ENCODE data around the gene SPOCK1. TPM values are rescaled to one million over a fixed set of nuclear protein-coding genes. Genes with fewer than 3 reads are reported as not detected.

SPOCK1 gene
- total RNA-seq, 2 donors from 2014 or later: not detected

DNA sequence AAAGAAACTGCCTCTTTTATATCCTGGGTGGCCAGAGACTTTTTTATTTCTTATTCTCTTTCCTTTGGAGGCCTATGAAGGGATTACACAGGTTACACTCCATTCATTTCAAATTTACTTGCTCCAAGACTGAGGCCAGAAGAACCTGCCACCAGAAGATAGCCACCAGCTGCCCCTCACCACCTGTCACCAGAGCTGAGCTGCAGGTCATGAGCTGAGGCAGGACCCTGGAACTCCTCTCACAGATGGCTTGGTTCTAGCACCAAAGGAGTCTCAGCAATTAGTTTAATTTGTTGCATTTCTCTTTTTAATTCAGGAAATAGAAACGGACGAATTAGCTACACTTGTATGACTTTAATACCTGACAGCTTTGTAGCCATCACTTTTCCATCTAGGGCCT is 313.9 kb downstream of the SPOCK1 start:
- peaks cover 10% of the 10 kb centered on the region for H3K27me3 Mint-ChIP-seq
- no peaks in the 10 kb centered on the region for H3K4me1 Mint-ChIP-seq
- no peak overlapping the region for H3K27ac Mint-ChIP-seq
- H3K36me3 Mint-ChIP-seq (ENCODE audit: low read depth): no peaks in the 10 kb centered on the region
- H3K4me3 Mint-ChIP-seq: no peak overlapping the region
- H3K9me3 Mint-ChIP-seq: no peaks in the 10 kb centered on the region
- ATAC-seq (replicated peaks): no peak

DNA sequence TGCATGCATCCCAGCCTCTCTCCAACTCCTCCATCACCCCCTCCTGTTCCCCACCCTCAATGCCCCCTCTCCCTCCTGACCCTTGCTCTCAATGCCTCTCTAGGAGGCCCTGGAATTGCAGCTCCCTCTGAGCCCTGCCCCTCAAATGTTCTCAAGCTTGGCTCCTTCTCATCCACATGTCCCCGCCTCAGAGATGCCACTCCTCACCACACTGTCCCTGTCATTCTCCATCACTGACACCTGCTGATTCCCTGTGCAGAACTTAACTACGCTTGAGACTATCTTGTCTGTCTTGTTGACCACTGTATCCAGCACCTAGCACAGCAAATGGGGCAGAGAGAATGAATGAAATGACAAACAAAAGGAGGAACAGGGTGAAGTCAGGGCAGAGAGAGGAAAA is 314.4 kb downstream of the SPOCK1 start:
- ATAC-seq (replicated peaks): no peak
- no peaks in the 10 kb centered on the region for H3K36me3 Mint-ChIP-seq (ENCODE audit: low read depth)
- H3K4me3 Mint-ChIP-seq: no peak overlapping the region
- no peaks in the 10 kb centered on the region for H3K4me1 Mint-ChIP-seq
- no peak overlapping the region for H3K27ac Mint-ChIP-seq
- H3K27me3 Mint-ChIP-seq: peaks cover 10% of the 10 kb centered on the region
- no peaks in the 10 kb centered on the region for H3K9me3 Mint-ChIP-seq

- Mint-ChIP-seq H3K27ac (no peak overlapping the region), H3K36me3 (ENCODE audit: low read depth) (no peaks in the 10 kb centered on the region), H3K4me1 (no peaks in the 10 kb centered on the region), H3K4me3 (no peak overlapping the region), H3K27me3 (peaks cover 10% of the 10 kb centered on the region), H3K9me3 (no peaks in the 10 kb centered on the region)
- ATAC-seq (replicated peaks): no peak
These were observed 316.6 kb downstream of the SPOCK1 start for GRCh38 chr5:137182576-137182975.

DNA sequence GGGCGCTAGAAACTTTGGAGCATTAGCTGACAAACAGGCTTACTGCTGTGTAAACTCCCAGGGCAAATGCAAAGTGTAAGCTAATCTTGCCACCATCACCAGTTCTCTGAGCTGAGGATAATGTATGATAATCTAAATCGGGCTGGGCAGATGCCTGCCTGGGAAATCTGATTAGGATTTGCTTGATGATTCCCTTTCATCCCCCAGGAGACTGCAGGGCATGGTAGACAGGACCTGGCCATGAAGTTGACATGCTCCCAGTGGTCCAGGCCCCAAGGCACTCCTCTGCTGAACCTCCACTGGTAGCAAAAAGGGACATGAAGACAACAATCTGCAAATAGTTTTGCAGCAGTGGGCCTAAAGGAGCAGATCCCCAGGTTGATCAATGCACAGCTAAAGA is 317.5 kb downstream of the SPOCK1 start:
- Mint-ChIP-seq H3K9me3 (no peaks in the 10 kb centered on the region), H3K36me3 (ENCODE audit: low read depth) (no peaks in the 10 kb centered on the region), H3K27ac (no peak overlapping the region), H3K27me3 (peaks cover 10% of the 10 kb centered on the region), H3K4me1 (no peaks in the 10 kb centered on the region), H3K4me3 (no peak overlapping the region)
- no peak for ATAC-seq (replicated peaks)

DNA sequence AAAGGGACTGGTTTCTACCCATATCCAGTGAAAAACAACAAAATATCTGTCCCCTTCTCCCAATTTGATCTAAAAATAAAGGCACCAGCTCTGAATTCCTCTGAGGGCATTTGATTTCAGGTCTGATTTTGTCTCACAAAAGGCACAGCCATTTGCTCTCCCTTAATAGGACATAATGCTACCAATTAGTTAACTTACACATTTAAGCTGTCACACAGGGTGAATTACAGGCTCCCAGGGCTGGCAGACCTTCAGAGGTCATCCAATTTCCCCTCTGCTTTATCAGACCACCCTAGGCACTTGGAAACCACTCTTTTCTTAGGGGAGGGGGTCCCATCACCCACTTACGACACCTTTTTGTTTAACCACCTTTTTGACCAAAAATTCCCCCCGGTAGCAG is 319.9 kb downstream of the SPOCK1 start:
- ATAC-seq (replicated peaks): no peak
- Mint-ChIP-seq H3K27ac (no peak overlapping the region), H3K36me3 (ENCODE audit: low read depth) (no peaks in the 10 kb centered on the region), H3K9me3 (no peaks in the 10 kb centered on the region), H3K4me3 (no peak overlapping the region), H3K27me3 (peaks cover 7% of the 10 kb centered on the region), H3K4me1 (no peaks in the 10 kb centered on the region)

GRCh38 chr5:137176609-137177008 is 322.5 kb downstream of the SPOCK1 start:
- H3K27ac Mint-ChIP-seq: no peak overlapping the region
- H3K4me3 Mint-ChIP-seq: no peak overlapping the region
- no peaks in the 10 kb centered on the region for H3K4me1 Mint-ChIP-seq
- no peak for ATAC-seq (replicated peaks)
- H3K36me3 Mint-ChIP-seq (ENCODE audit: low read depth): no peaks in the 10 kb centered on the region
- H3K9me3 Mint-ChIP-seq: no peaks in the 10 kb centered on the region
- peaks cover 4% of the 10 kb centered on the region for H3K27me3 Mint-ChIP-seq

- Mint-ChIP-seq H3K4me3 (no peak overlapping the region), H3K9me3 (no peaks in the 10 kb centered on the region), H3K27me3 (peaks cover 3% of the 10 kb centered on the region), H3K36me3 (ENCODE audit: low read depth) (no peaks in the 10 kb centered on the region), H3K27ac (no peak overlapping the region), H3K4me1 (no peaks in the 10 kb centered on the region)
- no peak for ATAC-seq (replicated peaks)
These were observed 323.0 kb downstream of the SPOCK1 start for GRCh38 chr5:137176126-137176525.

DNA sequence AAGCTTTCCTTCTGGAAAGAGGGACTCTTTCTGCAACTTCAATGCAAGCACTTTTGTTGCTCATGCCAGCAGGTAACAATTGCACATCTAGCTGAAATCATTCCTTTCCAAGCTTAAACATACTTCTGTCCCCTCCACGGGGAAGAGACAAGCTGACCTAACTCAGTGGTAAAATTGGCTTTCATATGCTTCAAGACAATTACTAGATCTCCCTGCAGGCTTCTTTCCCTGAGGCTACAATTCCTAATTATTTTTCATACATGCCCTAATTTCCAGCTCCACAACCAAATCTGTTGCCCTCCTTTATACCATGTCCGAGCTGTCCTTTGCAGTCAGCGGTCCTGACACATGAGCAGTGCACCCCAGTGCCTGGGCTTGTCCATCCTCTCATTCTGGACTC is 324.9 kb downstream of the SPOCK1 start:
- ATAC-seq (replicated peaks): no peak
- H3K36me3 Mint-ChIP-seq (ENCODE audit: low read depth): no peaks in the 10 kb centered on the region
- no peaks in the 10 kb centered on the region for H3K4me1 Mint-ChIP-seq
- H3K9me3 Mint-ChIP-seq: no peaks in the 10 kb centered on the region
- no peaks in the 10 kb centered on the region for H3K27me3 Mint-ChIP-seq
- no peak overlapping the region for H3K4me3 Mint-ChIP-seq
- no peak overlapping the region for H3K27ac Mint-ChIP-seq

DNA sequence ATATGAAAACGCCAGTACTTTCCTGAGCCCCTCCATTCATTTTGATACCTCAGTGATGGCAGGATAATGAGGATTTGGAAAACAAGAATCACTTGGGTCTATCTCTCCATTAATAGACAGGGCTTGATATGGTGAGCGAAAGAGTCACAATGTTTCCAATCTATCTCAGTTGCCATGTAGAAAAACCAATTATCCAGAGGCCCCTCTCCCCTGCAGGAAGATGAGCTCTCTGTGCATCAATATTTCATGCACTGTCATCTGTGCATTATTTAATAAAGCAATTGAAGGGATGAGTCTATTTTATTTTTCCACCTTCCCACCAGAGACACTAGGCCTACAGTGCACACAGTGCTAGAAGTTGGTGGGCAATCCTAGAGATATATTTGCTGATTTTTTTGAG is 326.9 kb downstream of the SPOCK1 start:
- no peak overlapping the region for H3K4me3 Mint-ChIP-seq
- H3K36me3 Mint-ChIP-seq (ENCODE audit: low read depth): no peaks in the 10 kb centered on the region
- H3K4me1 Mint-ChIP-seq: no peaks in the 10 kb centered on the region
- H3K27ac Mint-ChIP-seq: no peak overlapping the region
- no peak for ATAC-seq (replicated peaks)
- H3K9me3 Mint-ChIP-seq: no peaks in the 10 kb centered on the region
- H3K27me3 Mint-ChIP-seq: no peaks in the 10 kb centered on the region

- Mint-ChIP-seq H3K27me3 (peaks cover 3% of the 10 kb centered on the region), H3K36me3 (ENCODE audit: low read depth) (no peaks in the 10 kb centered on the region), H3K4me3 (no peak overlapping the region), H3K27ac (no peak overlapping the region), H3K9me3 (peaks cover 5% of the 10 kb centered on the region), H3K4me1 (no peaks in the 10 kb centered on the region)
- no peak for ATAC-seq (replicated peaks)
These were observed 331.9 kb downstream of the SPOCK1 start for GRCh38 chr5:137167187-137167586.

DNA sequence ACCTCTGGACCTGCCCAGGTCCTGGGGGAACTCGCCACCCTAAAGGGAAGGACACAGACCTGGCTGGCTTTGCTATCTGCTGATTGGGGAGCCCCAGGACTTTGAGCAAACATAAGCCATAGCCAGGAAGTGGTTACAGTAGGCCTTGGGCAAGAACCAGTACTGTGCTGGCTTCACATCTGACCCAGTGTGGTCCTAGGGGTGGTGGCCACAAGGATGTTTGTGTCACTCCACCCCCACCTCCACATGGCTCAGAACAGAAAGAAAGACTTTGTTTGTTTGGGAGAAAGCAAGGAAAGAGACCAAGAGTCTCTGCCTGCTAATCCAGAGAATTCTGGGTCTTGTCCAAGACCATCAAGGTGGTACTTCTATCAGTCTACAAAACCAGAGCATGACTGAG is 334.2 kb downstream of the SPOCK1 start:
- Mint-ChIP-seq H3K36me3 (ENCODE audit: low read depth) (no peaks in the 10 kb centered on the region), H3K9me3 (peaks cover 5% of the 10 kb centered on the region), H3K4me1 (no peaks in the 10 kb centered on the region), H3K4me3 (no peak overlapping the region), H3K27ac (no peak overlapping the region), H3K27me3 (peaks cover 3% of the 10 kb centered on the region)
- no peak for ATAC-seq (replicated peaks)

DNA sequence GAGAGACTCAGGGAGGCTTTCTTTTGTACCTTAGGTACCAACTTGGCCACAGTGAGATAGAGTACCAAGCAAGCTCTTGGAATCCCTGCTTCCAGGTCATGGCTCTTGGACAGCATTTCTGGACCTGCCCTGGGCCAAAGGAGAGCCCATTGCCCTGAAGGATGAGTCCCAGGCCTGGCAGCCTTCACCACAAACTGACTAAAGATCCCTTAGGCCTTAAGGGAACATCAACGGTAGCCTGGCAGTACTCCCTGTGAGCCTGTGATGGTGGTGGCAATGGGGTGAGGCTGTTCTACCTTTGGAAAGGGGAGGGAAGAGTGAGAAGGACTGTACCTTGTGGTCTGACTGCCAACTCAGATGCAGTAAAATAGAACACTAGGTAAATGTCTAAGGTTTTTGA is 334.6 kb downstream of the SPOCK1 start:
- Mint-ChIP-seq H3K27ac (no peak overlapping the region), H3K4me1 (no peaks in the 10 kb centered on the region), H3K36me3 (ENCODE audit: low read depth) (no peaks in the 10 kb centered on the region), H3K27me3 (peaks cover 3% of the 10 kb centered on the region), H3K4me3 (no peak overlapping the region), H3K9me3 (peaks cover 5% of the 10 kb centered on the region)
- ATAC-seq (replicated peaks): no peak

- no peak for ATAC-seq (replicated peaks)
- no peak overlapping the region for H3K27ac Mint-ChIP-seq
- H3K4me3 Mint-ChIP-seq: no peak overlapping the region
- H3K4me1 Mint-ChIP-seq: no peaks in the 10 kb centered on the region
- H3K27me3 Mint-ChIP-seq: peaks cover 3% of the 10 kb centered on the region
- no peaks in the 10 kb centered on the region for H3K9me3 Mint-ChIP-seq
- H3K36me3 Mint-ChIP-seq (ENCODE audit: low read depth): no peaks in the 10 kb centered on the region
These were observed 340.4 kb downstream of the SPOCK1 start for GRCh38 chr5:137158691-137159090.

GRCh38 chr5:137156180-137156579 is 342.9 kb downstream of the SPOCK1 start:
- Mint-ChIP-seq H3K27me3 (peaks cover 3% of the 10 kb centered on the region), H3K9me3 (no peaks in the 10 kb centered on the region)
- ATAC-seq (replicated peaks): no peak

DNA sequence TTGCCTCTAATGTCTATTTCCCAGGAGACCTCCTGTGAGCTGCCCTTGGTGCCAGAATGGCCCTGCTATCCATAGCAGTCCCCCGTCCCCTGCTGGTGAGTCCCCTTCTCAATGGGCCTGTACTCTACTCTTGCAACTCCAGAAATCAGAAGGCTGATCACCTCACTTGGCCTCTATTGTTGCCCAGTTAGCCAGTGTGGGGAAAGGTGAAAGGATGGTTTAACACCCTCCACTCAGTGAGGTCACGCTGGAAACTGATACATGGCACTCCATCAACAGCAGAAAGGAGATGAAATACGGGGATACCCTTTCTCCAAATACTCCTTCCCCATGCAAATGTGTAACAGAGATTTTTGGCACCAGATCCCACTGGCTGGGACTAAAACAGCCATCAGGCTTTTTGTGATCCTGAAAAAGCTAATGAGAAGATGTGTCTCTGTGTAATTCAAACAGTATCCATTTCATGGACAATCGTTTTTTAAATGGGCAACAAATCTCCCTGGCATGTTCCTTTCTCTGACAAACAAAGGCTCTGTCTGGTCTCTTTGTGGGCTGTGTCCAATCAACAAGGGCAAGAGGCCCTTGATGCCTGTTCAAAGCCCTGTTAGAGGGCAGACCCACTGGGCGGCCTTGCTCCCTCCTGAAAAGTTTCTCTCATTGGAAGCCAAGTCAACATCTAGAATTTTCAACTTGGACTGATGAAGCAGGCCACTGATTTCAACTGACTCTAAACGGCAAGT is 343.7 kb downstream of the SPOCK1 start:
- peaks cover 3% of the 10 kb centered on the region for H3K27me3 Mint-ChIP-seq
- H3K27ac Mint-ChIP-seq: no peak overlapping the region
- H3K36me3 Mint-ChIP-seq (ENCODE audit: low read depth): no peaks in the 10 kb centered on the region
- no peaks in the 10 kb centered on the region for H3K9me3 Mint-ChIP-seq
- H3K4me3 Mint-ChIP-seq: no peak overlapping the region
- no peak for ATAC-seq (replicated peaks)
- H3K4me1 Mint-ChIP-seq: no peaks in the 10 kb centered on the region

More at GRCh38 chr5:137156180-137156579, 342.9 kb downstream of the SPOCK1 start:
- Mint-ChIP-seq H3K27ac (no peak overlapping the region), H3K4me1 (no peaks in the 10 kb centered on the region), H3K4me3 (no peak overlapping the region), H3K36me3 (ENCODE audit: low read depth) (no peaks in the 10 kb centered on the region)

- no peaks in the 10 kb centered on the region for H3K36me3 Mint-ChIP-seq (ENCODE audit: low read depth)
- H3K27ac Mint-ChIP-seq: no peak overlapping the region
- no peaks in the 10 kb centered on the region for H3K9me3 Mint-ChIP-seq
- H3K4me1 Mint-ChIP-seq: no peaks in the 10 kb centered on the region
- H3K4me3 Mint-ChIP-seq: no peak overlapping the region
- H3K27me3 Mint-ChIP-seq: peaks cover 3% of the 10 kb centered on the region
- no peak for ATAC-seq (replicated peaks)
These were observed 346.5 kb downstream of the SPOCK1 start for GRCh38 chr5:137152616-137153015.
